Head of caudate nucleus (tissue), 42 donors: Measurements from ENCODE around the gene FAM170B.

Experiments used
- DNase-seq, 42 donors: peaks; one replicate each; pipeline versions ENCODE4 v3.0.0 to v3.0.0-alpha.2; 2020 to 2021; ENCODE audit warnings: mixed read lengths in 7 of 42
- intact Hi-C: fragments of 100-400 bp; cut with DNase I; formaldehyde crosslinking; loops from one replicate; pipeline ENCODE4 v1.15.0; 2022

FAM170B gene

GRCh38 chr10:49090696-49091380 lies 43.0 kb downstream of the FAM170B start:
- intact Hi-C loops = no loop called here
- DNase-seq = peak in 4 of 42 donors; percentile 1 to 22 (median 7)

DNA sequence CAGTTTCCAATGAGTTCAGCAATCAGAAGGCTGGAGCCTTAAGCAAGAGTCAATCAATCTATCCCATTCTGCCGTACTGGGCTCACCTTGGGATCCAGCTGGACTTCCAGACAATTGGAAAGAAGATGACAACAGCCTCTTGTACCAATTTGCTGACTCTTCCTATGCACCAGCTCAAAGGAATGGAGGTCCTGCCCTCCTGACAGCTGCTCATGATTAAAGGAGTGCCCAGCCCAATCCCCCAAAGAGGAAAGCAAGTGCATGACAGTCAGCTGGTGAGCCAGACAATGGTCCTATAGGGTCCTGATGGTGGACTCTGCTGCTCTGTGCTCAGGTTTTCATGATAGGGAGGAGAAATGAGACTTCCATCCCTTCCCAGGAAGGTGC lies 43.6 kb downstream of the FAM170B start:
- intact Hi-C loops = no loop called here
- DNase-seq = peak in 4 of 42 donors; percentile 1 to 18 (median 9)

DNA sequence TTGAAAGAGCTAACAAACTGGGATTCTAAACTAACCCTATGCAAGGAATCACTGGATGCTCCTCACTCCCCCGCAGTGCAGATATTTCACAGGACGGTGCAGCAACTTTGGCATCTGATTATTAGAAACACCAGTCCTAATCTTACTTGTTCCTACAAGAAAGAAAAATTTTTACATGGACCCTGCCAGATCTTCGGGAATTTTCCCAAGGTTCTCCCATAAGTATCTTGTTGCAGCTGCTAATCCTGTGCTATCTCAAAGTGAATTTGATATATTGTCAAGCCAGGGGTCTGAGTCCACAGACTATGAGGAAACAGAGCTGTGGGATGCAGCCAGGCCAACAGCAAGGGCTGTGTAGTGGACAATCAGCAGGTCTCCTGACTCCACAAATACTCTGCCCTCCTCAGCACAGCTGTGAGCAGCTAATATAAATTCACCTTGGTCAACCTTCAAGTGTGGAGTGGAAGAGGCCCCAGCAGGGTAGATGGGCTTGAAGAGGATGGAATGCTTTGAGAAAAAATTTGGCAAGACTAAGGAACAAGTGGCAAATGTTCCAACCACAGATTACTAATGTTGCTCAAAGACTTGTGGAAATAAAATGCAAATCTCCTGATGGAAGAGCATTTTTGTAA lies 44.1 kb downstream of the FAM170B start:
- peak in 6 of 42 donors; percentile 6 to 36 (median 13) for DNase-seq
- intact Hi-C loops = no loop called here

DNA sequence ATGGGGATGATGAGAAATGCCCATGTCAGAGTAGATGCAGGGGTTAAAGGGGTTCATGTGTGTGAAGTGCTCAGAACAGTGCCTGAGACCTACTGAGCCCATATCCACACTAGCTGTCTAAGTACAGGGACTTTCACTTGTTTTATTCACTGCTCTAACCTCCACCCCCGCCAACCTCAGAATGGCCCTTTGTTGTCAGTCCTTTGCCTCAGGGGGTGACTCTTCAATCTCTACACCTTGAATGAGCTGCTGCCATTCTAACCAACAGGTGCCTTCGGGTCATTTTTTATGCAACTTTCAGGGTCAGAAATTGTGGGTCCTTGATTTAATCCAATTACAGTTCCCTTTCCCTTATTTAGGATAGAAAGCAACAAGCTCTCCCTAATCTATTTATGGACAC lies 44.7 kb downstream of the FAM170B start:
- DNase-seq = peak in 3 of 42 donors; percentile 7 to 26 (median 21)
- intact Hi-C loops = no loop called here

- intact Hi-C loops = no loop called here
- no peak for DNase-seq
These were observed 46.9 kb downstream of the FAM170B start for GRCh38 chr10:49086889-49087288.

DNA sequence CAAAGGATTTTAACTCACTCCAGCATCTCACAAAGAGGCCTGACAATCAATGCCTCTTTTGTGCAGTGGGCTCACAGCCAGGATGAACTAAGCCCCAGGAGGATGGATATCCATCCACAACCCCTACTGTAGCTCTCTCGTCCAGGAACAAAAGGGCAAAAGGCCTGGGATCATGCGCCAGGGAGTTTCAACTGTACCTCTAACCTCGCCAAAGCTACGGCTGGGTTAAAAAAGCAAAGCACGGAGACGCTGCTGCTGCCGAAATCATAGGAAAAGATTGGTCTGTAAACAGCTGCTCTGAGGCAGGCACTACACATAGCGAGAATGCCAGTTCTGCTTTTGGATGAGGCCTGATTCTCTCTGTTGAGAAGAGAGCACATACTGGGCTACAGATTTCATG lies 50.6 kb downstream of the FAM170B start:
- intact Hi-C loops = no loop called here
- DNase-seq = peak in 35 of 42 donors; percentile 13 to 81 (median 54)

DNA sequence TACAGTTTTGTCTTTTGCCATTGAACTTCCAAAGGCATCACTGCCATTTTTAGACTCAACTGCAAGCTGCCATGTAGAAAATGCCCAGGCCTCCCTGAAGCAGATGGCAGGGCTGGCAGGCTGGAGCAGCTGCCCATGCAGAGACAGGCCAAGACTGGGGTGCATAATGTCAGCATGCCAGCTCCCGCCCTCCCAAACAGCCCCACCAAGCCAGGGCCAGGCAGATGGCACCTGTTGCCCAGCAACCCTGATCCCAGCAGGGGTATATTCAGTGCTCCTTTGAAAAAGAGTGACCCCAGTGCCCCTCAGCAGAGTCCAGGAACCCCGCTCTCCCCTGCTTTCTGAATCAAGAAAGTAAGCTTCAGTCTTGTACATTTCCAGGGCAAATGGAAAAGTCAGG lies 51.1 kb downstream of the FAM170B start:
- intact Hi-C loops = no loop called here
- peak; percentile 7 to 78 (median 54) for DNase-seq

DNA sequence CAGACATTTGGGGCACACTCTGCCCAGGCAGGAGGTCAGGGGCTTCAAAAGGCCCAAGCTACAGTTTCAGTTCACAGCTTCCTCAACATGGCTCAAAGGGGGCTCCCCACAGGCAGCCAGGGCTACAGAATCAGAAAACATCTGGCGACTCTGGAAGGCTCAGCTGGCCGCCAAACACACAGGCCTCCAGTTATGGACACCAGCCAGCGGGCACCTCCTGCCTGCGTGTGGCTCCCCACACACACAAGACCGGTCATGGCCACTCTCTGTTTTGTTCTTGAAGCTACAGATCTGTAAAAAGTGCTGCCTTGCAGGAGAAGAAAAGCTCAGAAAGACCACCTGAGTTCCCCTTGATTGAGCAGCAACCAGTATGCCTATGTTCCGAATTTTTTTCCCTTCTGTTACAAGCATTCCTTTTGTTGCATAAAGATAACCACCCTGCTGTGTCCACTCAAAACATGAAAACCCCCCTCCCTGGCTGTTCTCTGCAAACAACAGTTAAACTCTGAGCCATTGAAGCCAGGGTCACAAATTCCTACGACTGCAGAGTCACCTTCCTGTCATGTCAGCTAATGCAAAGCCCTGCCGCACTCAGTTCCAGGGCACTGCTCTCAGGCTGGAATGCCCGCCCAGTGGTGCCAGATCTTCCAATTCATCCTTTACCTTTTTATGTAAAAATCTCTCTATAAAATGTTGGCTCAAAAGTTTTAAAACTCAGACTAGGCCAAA lies 52.1 kb downstream of the FAM170B start:
- intact Hi-C loops = no loop called here
- peak in 22 of 42 donors; percentile 14 to 72 (median 28) for DNase-seq
